GM10847 (cell line): ENCODE results near the gene ARRDC5.

Source experiments
- POLR2A ChIP-seq: IDR thresholded peaks from 2 replicates; pipeline ENCODE4 v1.6.1; 2011; ENCODE audit not compliant: insufficient read length; ENCODE audit errors: extremely low read depth

The ARRDC5 gene

DNA sequence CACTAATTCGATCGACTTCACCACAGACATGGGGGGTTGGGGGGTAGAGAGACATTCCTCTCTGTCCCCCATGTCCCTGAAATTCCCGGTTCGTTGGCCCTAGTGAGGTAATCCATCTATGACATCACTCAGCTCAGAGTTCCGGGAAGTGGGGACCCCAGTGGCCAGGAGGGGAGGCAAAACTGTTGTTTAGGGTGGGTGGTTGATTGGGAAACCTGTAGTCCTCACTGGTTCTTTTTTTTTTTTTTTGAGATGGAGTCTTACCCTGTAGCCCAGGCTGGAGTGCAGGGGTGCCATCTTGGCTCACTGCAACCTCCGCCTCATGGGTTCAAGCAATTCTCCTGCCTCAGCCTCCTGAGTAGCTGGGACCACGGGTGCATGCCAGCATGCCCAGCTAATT is at the start of gene ARRDC5:
ARRDC5 (minus strand) TSS at position 101 of the 400 bp plus-strand sequence; CDS start at position 30, 71 bp downstream.
- no peak for TF ChIP-seq POLR2A

DNA sequence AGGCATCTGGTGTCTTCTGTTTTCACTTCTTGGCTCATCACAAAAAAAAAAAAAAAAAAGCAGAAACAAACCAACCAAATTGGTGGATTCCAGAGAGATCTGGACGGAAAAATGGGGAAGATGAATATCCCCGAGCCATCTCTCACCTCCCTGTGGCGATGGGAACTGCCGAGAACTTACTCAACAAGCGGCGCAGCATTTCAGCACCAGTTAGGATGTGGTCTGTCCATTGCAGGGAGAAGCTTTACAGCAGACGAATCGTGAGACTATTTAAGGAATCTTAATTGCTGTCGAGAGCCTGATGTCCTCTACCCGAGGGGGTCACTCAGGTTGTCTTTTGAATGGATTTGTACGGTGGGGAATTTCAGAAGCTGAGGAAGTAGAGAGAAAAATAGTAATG is 49.0 kb upstream of the ARRDC5 start:
- no peak for TF ChIP-seq POLR2A

DNA sequence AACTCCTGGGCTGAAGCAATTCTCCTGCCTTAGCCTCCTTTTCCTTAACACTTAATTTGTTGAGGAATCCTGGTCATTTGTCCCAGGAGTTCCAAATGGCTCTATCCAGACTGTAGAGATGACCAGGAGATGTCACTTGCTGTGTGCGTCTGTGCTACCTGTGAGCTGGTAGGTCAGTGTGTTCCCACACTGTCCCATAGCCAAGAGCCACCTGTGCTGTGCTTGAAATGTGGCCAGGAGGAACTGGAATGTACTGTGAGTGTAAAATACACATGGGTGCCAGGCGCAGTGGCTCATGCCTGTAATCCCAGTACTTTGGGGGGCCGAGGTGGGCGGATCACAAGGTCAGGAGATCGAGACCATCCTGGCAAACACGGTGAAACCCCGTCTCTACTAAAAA is 36.8 kb upstream of the ARRDC5 start:
- TF ChIP-seq POLR2A, result no peak

DNA sequence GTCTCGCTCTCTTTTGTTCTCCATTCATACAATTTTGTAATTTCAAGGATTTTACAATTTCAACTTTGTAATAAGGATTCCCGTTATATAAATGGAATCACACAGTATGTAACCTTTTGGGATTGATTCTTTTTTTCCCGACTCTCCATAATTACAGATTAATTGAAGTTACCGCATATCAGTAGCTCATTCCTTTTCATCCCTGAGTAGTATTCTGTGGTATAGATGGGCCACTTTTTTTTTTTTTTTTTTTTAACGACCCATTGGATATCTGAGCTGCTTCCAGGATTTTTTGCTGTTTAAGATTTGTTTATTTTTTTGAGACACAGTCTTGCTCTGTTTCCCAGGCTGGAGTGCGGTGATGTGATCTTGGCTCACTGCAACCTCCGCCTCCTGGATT is 34.4 kb upstream of the ARRDC5 start:
- TF ChIP-seq POLR2A, result no peak

DNA sequence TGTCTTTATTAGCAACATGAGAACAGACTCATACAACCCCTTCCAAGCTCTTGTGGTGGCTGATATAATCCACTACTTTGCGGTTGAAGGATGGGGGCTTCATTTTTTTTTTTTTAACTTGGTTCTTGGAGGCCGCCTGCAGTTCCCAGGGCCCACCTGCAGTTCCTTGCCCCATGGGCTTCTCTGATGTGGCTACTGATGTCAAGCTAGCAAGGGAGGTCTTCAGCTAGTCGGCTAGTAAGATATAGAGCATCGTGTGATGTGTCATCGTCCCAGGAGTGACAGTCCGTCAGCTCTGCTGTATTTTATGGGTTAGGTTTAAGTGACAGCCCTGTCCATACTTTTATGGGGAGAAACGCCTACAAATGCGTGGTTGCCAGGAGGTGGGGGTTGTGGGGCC is 32.7 kb upstream of the ARRDC5 start:
- no peak for TF ChIP-seq POLR2A

DNA sequence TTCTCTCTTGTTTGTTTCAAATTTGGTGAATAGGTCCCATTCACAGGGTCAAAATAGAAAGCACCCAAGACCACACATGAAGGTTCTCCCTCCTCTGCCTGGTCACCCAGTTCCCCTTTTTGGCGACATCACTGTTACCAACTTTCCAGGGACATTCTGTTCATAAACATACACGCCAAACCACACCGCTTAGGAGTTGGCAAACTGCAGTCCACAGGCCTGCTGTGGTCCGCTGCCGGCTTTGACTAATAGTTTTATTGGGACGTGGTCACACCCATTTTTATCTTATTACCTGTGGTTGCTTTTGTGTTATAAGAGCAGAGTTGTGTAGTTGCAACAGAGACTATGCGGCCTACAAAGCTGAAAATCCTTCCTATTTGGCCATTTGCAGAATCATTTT is 30.8 kb upstream of the ARRDC5 start:
- TF ChIP-seq POLR2A, result no peak

DNA sequence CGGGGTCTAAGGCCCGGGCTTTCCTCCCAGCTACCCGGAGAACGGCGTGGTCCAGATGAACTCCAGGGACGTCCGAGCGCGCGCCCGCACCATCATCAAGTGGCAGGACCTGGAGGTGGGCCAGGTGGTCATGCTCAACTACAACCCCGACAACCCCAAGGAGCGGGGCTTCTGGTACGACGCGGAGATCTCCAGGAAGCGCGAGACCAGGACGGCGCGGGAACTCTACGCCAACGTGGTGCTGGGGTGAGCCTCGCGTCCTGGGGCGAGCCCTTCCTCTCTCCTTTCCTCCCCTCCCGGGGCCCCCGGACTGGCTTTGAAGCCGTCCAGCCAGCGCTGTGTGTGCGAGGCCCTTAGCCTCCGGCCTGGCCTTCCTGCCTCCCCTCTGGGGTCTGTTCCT is 30.0 kb upstream of the ARRDC5 start:
- TF ChIP-seq POLR2A, result no peak

DNA sequence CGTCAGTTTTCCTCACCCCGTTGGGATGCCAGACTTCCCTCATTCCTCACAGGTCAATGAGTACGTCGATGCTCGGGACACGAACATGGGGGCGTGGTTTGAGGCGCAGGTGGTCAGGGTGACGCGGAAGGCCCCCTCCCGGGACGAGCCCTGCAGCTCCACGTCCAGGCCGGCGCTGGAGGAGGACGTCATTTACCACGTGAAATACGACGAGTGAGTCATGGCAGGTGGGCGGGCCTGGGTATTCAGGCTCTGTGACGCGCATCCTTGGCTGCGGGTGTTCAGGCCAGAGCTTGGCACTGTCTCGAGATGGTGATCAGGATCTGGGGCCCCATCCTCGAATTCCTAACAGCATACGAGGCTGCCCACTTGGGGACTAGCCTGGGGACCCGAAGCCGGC is 28.0 kb upstream of the ARRDC5 start:
- TF ChIP-seq POLR2A, result no peak

DNA sequence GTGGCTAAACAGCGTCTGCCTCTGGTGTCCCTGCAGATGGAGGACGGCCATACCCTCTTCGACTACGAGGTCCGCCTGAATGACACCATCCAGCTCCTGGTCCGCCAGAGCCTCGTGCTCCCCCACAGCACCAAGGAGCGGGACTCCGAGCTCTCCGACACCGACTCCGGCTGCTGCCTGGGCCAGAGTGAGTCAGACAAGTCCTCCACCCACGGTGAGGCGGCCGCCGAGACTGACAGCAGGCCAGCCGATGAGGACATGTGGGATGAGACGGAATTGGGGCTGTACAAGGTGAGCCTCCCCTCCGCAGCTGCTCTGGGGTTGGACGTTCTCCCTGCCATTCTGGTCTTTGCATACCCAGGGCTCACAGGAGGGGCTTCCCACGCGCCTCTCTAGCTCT is 26.5 kb upstream of the ARRDC5 start:
- no peak for TF ChIP-seq POLR2A

DNA sequence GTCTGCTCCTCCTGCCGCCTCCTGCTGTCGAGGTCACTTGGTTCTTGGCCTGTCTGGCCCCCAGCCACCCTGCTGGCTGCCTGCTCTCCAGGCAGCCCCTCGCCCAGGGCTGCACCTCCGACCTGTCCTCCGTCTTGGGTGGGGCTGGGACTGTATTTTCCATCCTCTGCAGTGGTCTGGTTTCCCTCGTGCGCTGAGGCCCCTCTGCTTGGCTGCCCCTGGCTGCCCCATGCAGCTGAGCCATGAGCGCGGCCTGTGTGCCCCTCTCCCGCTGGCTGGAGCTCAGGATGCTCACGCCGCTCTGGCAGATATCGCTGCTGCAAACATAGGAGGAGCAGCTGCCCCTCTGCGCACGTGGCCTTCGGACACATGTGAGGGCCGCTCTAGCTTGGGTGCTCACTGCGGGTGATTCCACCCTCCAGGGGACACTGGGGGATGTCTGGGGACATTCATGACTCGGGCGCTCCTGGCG is 20.6 kb upstream of the ARRDC5 start:
- TF ChIP-seq POLR2A, result no peak

DNA sequence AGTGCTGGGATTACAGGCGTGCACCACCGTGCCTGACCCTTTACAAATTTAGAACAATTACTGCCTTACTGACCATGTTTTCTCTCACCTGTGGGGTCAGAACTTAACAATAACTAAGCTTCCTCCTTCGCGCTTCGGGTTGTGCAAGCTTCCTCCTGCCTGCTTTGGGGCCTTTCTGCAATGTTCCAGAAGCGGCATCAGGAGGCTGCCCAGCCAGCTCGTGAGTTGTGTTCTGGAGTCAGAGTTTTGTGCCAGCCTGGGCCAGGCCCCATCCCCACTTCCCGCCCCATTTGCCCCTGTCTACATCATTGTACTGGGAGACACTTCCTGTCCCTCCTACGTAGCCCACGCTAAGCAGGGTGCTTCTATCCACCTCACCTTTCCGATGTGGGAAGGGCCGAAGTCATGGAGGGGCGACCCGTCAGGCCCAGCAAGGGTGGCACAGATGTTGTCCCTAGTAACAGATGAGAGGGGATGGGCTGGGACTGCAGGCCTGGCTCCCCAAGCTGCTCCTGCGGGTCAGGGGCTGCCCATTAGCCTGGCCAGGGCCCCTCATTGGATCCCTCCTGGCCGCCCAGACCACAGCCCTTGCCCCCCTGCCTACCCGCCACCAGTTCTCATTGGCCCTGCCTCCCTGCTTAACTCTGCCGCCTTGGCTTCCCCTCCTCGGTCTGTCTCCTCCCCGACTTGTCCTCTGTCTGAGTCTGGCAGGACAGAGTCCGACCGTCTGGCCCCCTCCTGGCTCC is 20.0 kb upstream of the ARRDC5 start:
- TF ChIP-seq POLR2A, result no peak

DNA sequence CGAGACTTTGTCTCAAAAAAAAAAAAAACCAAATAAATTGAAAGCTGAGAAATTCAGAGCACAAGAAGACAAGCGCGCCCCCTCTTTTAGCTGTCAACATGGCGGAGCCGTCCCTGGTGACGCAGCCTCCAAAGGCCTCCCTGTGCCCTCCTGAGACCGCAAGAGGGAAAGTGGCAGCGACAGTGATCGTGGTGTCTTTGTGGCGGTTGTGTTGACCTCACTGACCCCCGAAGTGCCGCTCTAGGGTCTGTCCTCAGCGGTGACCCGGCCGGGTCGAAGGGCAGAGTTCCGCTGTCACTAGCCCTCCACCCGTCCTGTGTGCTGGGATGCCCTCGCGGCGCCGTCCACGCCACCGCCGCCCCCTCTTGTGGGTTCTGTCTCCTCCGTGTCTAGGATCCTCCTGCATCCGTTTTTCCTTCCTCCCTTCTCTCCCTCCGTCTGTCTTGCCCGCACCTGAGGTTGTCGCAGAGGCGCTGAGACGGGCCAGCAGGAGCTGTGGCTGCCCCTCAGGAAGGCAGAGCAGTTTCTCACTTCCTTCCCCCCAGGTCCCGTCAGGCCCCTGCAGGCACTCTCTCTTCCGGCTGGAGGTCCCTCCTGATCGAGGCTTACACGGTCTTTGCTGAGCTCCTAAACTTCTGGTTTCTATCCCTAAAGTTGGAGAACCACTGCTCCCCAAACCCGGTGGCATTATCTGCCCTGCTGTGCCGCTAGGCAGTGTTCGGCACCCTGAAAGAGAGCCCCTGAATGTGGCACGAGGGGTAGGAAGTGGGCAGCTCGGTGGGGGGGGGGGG is 13.8 kb upstream of the ARRDC5 start:
- TF ChIP-seq POLR2A, result peak; percentile 39

DNA sequence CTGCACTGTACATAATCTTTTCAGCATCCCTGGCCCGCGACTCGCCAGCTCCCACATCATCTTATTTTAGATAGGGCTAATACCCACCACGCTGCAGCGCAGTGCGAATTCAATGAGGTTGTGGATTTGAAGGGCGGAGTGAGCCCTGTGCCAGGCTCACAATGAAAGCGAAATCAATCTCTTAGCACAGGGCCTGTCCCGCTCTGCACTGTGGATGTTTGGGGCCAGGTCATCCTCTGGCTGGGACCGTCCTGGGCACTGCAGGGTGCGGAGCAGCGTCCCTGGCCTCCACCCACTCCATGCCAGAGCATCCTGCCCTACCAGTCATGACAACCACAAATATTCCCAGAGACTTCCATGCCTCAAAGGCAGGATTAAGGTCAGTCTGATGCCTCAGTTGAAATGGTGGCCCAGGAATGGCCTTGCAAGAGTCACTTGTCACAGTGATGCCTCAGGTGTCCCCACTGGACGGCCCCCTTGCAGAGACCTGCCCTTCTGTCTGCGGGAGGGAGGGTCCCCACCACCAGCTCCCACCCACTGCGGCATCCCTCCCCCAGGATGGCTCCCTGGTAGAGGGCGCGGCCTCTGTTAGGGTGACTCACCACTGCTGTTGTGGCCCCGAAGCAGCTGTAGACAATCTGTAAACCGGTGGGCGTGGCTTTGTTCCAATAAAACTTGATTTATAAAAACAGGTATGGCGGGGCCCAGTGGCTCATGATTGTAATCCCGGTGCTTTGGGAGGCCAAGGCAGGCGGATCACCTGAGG is 12.2 kb upstream of the ARRDC5 start:
- no peak for TF ChIP-seq POLR2A

DNA sequence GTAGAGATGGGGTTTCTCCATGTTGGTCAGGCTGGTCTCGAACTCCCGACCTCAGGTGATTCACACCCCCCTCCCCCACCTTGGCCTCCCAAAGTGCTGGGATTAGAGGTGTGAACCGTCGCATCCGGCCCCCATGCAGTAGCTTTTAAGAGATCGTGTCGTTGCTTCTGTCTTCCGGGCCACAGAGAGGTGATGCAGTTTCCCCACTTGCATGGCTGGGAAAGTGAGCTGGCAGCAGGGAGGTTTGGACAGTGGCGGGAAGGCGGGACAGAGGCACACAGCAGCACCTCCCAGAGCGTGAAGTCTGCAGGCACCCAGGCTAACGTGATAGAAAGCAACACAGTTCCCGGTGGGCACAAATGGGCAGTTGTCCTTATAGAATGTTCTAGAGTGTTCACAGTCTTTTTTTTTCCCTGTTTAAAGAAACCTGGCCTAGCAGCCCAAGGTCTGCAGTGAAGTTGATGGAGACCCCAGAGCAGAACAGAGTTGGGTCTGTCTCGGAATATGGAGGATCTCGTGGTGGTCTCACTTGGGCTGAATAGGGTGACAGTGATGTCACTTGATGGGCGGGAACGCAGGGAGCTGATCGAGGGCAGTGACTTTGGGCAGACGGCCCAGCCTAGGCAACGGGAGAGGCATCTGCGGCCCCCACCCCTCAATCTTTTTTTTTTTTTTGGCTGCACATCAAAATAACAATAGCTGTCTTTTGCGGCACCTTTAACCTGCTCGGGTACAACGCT is 11.5 kb upstream of the ARRDC5 start:
- TF ChIP-seq POLR2A, result no peak

DNA sequence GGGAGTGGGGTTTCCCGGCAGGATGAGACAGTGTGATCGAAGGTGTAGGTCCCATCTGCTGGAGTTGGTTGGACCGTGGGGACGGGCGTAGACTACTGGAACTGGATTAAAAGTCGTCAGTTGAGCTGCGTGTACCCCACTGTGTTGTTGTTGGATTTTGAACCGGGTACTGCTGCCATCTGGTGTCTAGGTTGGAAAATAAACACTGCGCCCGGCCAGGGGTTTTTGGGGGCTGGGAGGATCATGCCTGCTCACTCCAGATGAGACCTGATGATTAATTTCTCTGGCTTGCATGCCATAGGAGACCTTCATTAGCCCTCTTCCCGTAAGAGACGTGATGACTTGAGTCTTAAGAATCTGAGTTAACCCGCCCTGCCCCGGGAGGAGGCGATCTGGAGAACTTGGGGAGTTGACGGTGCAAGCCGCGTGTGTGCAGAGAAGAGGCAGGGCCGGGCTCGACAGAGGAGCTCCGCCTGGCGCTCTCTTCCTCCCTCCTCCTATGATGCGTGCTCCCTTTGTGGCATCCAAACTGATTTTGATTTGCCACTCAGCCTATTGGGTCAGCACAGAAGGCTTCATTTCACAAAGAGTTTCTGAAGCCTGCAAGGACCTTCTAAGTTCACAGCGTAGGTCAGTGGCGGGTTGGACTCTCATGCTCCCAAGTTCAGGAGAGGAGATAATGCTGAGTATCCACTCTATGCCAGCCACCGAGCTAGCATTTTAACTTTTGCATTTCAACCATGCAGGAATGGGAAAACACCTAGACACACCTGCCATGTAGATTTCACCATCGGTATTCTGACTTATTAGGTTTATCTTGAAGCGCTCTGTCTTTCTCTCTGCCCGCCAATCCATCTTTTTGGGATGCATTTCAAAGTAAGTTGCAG is 9.3 kb upstream of the ARRDC5 start:
- no peak for TF ChIP-seq POLR2A

DNA sequence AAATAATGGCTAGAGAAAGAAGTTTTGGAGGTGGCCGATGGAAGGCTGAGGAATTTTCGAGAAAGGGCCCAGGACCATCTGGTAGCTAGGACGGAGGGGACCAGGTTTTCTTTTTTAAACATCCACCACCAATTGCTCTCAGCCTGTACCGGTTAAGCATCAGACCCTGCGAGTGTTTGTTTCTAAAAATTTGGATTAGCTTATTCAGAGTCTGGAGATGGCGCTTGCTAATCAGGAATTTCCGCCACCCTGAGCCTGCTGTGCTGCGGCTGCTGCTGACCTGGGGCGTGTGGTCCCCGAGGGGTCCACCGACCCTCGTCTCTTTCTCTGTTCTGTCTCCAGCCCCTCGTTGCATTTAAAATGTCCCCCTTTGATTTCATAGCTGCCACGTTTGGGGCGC is 8.6 kb upstream of the ARRDC5 start:
- TF ChIP-seq POLR2A, result no peak
